Brain microvascular endothelial cell (primary cell): ENCODE data around the gene KRT222.

ENCODE experiments used
- DNase-seq: peaks from one replicate; pipeline ENCODE4 v3.0.0-alpha.2; 2020
- H3K27ac ChIP-seq: fragments of 250-450 bp; sonication (Bioruptor Pico); 2 replicates; pipeline ENCODE4 v1.5.1; 2020; ENCODE audit warnings: mild to moderate bottlenecking, moderate library complexity
- H3K27me3 ChIP-seq: fragments of 250-450 bp; sonication (Bioruptor Pico); replicated peaks from 2 replicates; pipeline ENCODE4 v1.5.1; 2020; ENCODE audit warnings: mild to moderate bottlenecking
- H3K36me3 ChIP-seq: fragments of 250-450 bp; sonication (Bioruptor Pico); replicated peaks from 2 replicates; pipeline ENCODE4 v1.5.1; 2020; ENCODE audit warnings: mild to moderate bottlenecking
- H3K4me3 ChIP-seq: 2 replicates; pipeline ENCODE4 v1.5.1; 2011; ENCODE audit warnings: low read depth, mild to moderate bottlenecking, control low read depth, low read length, moderate library complexity
- in situ Hi-C: cut with HindIII; loops from 2 replicates; pipeline ENCODE4 v1.10.0; 2017; ENCODE audit warnings: low sequenced_read_pairs, low pct_ligation_motif_present
- TF ChIP-seq, protein P1 (sequence below): IDR thresholded peaks from 2 replicates; pipeline ENCODE4 v1.5.1; 2011; ENCODE audit warnings: low read depth, mild to moderate bottlenecking, moderate library complexity, low read length, control low read depth, inconsistent platforms; ENCODE audit errors: missing control alignments

The KRT222 gene

GRCh38 chr17:40617678-40618240 lies 47.2 kb downstream of the KRT222 start:
- no peak for DNase-seq
- H3K36me3 ChIP-seq: no peaks in the 10 kb centered on the region
- in situ Hi-C loops: no loop called here
- TF ChIP-seq, protein P1, sequence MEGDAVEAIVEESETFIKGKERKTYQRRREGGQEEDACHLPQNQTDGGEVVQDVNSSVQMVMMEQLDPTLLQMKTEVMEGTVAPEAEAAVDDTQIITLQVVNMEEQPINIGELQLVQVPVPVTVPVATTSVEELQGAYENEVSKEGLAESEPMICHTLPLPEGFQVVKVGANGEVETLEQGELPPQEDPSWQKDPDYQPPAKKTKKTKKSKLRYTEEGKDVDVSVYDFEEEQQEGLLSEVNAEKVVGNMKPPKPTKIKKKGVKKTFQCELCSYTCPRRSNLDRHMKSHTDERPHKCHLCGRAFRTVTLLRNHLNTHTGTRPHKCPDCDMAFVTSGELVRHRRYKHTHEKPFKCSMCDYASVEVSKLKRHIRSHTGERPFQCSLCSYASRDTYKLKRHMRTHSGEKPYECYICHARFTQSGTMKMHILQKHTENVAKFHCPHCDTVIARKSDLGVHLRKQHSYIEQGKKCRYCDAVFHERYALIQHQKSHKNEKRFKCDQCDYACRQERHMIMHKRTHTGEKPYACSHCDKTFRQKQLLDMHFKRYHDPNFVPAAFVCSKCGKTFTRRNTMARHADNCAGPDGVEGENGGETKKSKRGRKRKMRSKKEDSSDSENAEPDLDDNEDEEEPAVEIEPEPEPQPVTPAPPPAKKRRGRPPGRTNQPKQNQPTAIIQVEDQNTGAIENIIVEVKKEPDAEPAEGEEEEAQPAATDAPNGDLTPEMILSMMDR: no peak
- no peak overlapping the region for H3K4me3 ChIP-seq
- H3K27ac ChIP-seq: no peak overlapping the region
- peaks cover 5% of the 10 kb centered on the region for H3K27me3 ChIP-seq

- Histone ChIP-seq H3K4me3 (no peak overlapping the region), H3K27me3 (peaks cover 8% of the 10 kb centered on the region), H3K36me3 (no peaks in the 10 kb centered on the region), H3K27ac (no peak overlapping the region)
- no peak for DNase-seq
- TF ChIP-seq, protein P1: no peak
- in situ Hi-C loops: no loop called here
Measured at GRCh38 chr17:40616592-40616991, 48.4 kb downstream of the KRT222 start.

DNA sequence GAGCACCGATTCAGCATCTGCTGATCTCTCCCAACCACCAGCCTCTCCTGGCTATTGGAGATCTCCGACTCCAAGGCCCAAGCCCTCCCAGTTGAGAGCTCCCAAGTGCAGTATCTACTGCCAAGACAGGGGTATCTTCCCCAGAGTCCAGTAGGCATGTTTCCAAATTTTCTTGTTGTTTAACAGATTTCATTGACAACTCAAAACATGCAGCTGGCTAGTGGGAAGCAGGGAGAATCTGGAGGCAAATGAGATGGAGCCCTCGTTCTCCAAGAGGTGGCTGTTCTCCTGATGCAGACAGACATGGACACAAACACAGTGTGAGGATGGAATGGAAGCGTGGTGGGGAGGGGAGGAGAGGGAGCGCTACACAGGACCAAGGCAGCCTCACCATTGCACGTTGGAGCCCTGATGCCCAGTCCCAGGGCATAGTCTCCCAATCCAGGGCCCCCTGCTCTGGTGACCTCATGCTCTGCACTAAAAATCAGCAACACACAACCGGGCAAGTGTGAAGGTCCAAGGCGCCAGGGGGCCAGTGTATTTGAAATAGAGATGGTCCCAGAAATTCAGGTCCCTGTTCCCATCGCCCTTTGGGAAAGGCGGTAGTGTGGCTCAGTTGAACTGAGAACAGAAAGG lies 49.0 kb downstream of the KRT222 start:
- DNase-seq: no peak
- TF ChIP-seq, protein P1: no peak
- in situ Hi-C loops: no loop called here
- peaks cover 8% of the 10 kb centered on the region for H3K27me3 ChIP-seq
- H3K36me3 ChIP-seq: no peaks in the 10 kb centered on the region
- no peak overlapping the region for H3K27ac ChIP-seq
- no peak overlapping the region for H3K4me3 ChIP-seq

DNA sequence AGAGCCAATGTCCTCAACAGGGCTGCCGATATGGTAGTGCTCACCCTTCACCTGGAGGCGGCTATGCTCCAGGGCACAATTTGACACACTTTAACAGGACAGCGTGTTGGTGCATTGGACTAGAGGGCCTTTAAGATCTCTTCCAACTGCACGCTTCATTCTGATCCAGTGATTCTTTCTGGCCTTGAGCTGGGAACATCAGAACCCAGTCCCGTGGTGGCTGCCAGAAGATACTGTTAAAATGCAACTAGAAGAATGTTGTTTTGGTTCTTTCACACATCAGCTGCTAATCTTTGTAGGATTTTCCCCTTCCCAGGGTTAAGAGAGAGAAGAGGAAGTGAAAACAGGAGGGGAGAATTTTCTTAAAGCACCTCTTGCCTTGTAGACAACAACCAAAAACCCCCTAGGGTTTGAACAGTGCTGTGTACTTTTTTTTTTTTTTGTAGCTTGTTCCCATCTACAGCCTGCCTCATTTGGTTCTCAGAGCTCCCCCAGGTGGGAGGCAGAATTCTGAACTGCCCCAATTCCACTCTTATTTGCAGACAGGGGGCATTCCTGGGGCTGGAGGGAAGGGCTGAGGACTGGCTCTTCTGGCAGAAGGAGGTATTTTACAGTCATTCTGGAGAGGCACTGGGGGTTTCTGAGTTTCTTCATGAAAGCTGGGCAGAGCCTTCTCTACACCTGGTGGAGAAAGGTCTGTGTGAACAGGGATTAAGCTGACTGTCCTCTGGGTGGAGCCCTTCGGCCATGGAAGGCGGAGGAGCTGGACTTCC lies 49.7 kb downstream of the KRT222 start:
- H3K4me3 ChIP-seq: no peak overlapping the region
- H3K27me3 ChIP-seq: peaks cover 8% of the 10 kb centered on the region
- H3K36me3 ChIP-seq: no peaks in the 10 kb centered on the region
- DNase-seq: peak; percentile 22
- H3K27ac ChIP-seq: no peak overlapping the region
- in situ Hi-C loops: no loop called here
- TF ChIP-seq, protein P1: peak; percentile 72

GRCh38 chr17:40614431-40615067 lies 50.4 kb downstream of the KRT222 start:
- H3K36me3 ChIP-seq: no peaks in the 10 kb centered on the region
- TF ChIP-seq, protein P1: no peak
- DNase-seq: no peak
- no peak overlapping the region for H3K4me3 ChIP-seq
- H3K27ac ChIP-seq: no peak overlapping the region
- in situ Hi-C loops: no loop called here
- peaks cover 8% of the 10 kb centered on the region for H3K27me3 ChIP-seq
